HUES48 (cell line): ENCODE results near the gene LAGE3.
A peak's percentile ranks its signal among the peaks of the same experiment; 100 is the strongest.

ENCODE experiments used
- H3K27ac ChIP-seq: one replicate; pipeline ENCODE4 v1.7.0; 2013; ENCODE audit warnings: low read depth, low read length, inconsistent platforms
- H3K27me3 ChIP-seq: 2 replicates; pipeline ENCODE4 v1.6.1; 2013; ENCODE audit warnings: mild to moderate bottlenecking, low read length; ENCODE audit not compliant: control insufficient read depth, insufficient read depth
- H3K36me3 ChIP-seq: 2 replicates; pipeline ENCODE4 v1.6.1; 2013; ENCODE audit warnings: low read length; ENCODE audit not compliant: control insufficient read depth, insufficient read depth
- H3K4me1 ChIP-seq: 2 replicates; pipeline ENCODE4 v1.6.1; 2013; ENCODE audit warnings: mild to moderate bottlenecking, low read length; ENCODE audit not compliant: control insufficient read depth, insufficient read depth
- H3K4me3 ChIP-seq: 2 replicates; pipeline ENCODE4 v1.5.1; 2013; ENCODE audit warnings: mild to moderate bottlenecking, low read depth, low read length
- H3K9ac ChIP-seq: 2 replicates; pipeline ENCODE4 v1.6.1; 2013; ENCODE audit warnings: mild to moderate bottlenecking, low read depth, low read length, moderate library complexity
- H3K9me3 ChIP-seq: 2 replicates; pipeline ENCODE4 v1.6.1; 2013; ENCODE audit warnings: low read length; ENCODE audit not compliant: control insufficient read depth, insufficient read depth

LAGE3 gene

DNA sequence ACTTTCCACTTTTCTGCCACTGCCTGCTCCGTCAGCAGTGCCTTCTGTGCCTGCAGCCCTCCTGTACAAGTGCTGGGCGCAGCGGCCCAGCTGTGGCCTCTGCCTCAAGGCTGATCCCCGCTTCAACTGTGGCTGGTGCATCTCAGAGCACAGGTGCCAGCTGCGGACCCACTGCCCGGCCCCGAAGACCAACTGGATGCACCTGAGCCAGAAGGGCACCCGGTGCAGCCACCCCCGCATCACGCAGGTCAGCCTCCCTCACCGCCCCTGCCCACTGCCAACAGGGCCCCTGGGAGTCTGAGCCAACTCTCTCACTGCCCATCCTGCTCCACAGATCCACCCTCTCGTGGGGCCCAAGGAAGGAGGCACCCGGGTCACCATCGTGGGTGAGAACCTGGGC, 13.5 kb downstream of the LAGE3 start:
- no peak overlapping the region for H3K4me3 ChIP-seq
- H3K9ac ChIP-seq, result no peak overlapping the region
- H3K36me3 ChIP-seq, result peaks cover 46% of the 10 kb centered on the region; the same call in 1 of the 2 replicates
- no peaks in the 10 kb centered on the region for H3K4me1 ChIP-seq
- H3K9me3 ChIP-seq, result peaks cover 48% of the 10 kb centered on the region
- no peaks in the 10 kb centered on the region for H3K27me3 ChIP-seq
- no peak overlapping the region for H3K27ac ChIP-seq

DNA sequence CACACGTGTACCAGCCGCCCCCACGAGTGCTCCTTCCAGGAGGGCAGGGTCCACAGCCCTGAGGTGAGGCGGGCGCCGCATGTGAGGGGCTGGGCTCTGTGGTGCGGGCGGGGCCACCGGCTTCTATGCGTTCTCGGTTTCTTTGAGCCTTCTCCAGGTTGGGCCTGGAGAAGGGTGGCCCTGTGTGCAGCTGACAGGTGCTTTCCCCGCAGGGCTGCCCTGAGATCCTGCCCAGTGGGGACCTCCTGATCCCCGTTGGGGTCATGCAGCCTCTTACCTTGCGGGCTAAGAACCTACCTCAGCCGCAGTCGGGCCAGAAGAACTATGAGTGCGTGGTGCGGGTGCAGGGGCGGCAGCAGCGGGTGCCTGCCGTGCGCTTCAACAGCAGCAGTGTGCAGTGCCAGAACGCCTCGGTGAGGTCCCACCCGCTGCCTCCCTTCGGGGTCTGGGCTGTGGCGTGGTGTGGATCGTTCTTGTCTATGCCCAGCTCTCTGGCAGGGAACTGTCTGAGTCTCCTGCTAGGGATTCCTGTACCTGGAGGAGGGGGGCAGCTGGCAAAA, 14.2 kb downstream of the LAGE3 start:
- Histone ChIP-seq H3K4me1 (no peaks in the 10 kb centered on the region), H3K27ac (no peak overlapping the region), H3K9me3 (peaks cover 46% of the 10 kb centered on the region), H3K27me3 (no peaks in the 10 kb centered on the region), H3K4me3 (no peak overlapping the region), H3K9ac (no peak overlapping the region), H3K36me3 (peaks cover 42% of the 10 kb centered on the region; the same call in 1 of the 2 replicates)

- H3K4me1 ChIP-seq, result no peaks in the 10 kb centered on the region
- H3K27me3 ChIP-seq, result no peaks in the 10 kb centered on the region
- peaks cover 35% of the 10 kb centered on the region; the same call in 1 of the 2 replicates for H3K36me3 ChIP-seq
- H3K27ac ChIP-seq, result no peak overlapping the region
- no peak overlapping the region for H3K4me3 ChIP-seq
- H3K9ac ChIP-seq, result no peak overlapping the region
- peaks cover 37% of the 10 kb centered on the region; the same call in 1 of the 2 replicates for H3K9me3 ChIP-seq
These were observed 15.4 kb downstream of the LAGE3 start for GRCh38 chrX:154463611-154464220.

- Histone ChIP-seq H3K27ac (no peak overlapping the region), H3K9ac (no peak overlapping the region), H3K36me3 (peaks cover 29% of the 10 kb centered on the region; the same call in 1 of the 2 replicates), H3K27me3 (no peaks in the 10 kb centered on the region), H3K4me1 (no peaks in the 10 kb centered on the region), H3K9me3 (peaks cover 37% of the 10 kb centered on the region; the same call in 1 of the 2 replicates), H3K4me3 (no peak overlapping the region)
These were observed 16.7 kb downstream of the LAGE3 start for GRCh38 chrX:154462396-154462795.

DNA sequence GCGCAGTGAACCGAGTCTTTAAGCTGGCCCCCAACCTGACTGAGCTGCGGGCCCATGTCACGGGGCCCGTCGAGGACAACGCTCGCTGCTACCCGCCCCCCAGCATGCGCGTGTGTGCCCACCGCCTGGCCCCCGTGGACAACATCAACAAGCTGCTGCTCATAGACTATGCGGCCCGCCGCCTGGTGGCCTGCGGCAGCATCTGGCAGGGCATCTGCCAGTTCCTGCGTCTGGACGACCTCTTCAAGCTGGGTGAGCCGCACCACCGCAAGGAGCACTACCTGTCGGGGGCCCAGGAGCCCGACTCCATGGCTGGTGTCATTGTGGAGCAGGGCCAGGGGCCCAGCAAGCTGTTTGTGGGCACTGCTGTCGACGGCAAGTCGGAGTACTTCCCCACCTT, 18.8 kb downstream of the LAGE3 start:
- Histone ChIP-seq H3K36me3 (peaks cover 26% of the 10 kb centered on the region; the same call in 1 of the 2 replicates), H3K27ac (no peak overlapping the region), H3K4me3 (no peak overlapping the region), H3K9me3 (peaks cover 28% of the 10 kb centered on the region; the same call in 1 of the 2 replicates), H3K9ac (no peak overlapping the region), H3K27me3 (no peaks in the 10 kb centered on the region), H3K4me1 (no peaks in the 10 kb centered on the region)

- H3K27ac ChIP-seq, result no peak overlapping the region
- H3K9ac ChIP-seq, result no peak overlapping the region
These were observed 19.2 kb downstream of the LAGE3 start for GRCh38 chrX:154459832-154460231.

DNA sequence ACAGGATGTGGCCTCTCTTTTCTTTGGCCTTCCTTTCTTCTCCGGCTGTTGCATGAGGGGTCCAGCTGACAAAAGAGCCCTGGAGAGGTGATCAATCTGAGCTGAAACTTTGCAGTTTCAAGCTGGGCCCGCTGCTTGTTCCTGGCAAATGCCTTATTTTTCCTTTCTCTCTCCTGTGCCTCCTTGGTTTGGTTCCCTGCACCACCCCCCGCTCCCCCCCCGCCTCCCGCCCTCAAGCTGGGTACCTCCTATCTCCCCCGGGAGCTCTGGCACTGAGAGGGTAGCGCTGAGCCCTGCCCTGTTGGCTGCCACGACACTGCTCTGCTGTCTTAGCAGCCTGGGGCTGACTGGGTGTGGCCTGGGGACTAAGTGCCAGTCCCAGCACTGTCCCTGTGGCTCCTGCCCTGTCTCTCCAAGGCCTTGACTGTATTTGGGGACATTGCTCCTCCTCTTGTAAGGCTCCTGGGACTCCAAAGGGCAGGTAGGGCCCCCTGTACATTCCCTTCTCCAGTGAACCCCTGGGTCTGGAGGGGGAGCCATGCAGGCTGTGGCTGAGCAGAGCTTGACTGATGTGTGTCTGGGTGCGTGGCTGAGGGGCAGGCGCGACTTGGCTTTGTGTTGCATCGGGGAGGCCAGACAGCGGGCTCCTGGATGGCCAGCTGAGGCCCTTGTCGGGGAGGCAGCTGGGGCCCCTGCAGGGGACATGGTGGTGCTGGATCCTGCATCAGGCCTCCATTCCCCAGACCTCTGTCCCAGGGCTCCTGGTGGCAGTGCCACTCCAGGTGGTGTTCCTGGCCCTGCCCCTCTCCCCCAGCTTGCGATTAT, 19.9 kb downstream of the LAGE3 start:
- peaks cover 29% of the 10 kb centered on the region for H3K9me3 ChIP-seq
- no peaks in the 10 kb centered on the region for H3K27me3 ChIP-seq
- H3K27ac ChIP-seq, result no peak overlapping the region
- H3K9ac ChIP-seq, result no peak overlapping the region
- H3K36me3 ChIP-seq, result peaks cover 21% of the 10 kb centered on the region; the same call in 1 of the 2 replicates
- H3K4me3 ChIP-seq, result peak overlapping the region; percentile 60
- H3K4me1 ChIP-seq, result no peaks in the 10 kb centered on the region

More at GRCh38 chrX:154459832-154460231, 19.2 kb downstream of the LAGE3 start:
- H3K4me1 ChIP-seq, result no peaks in the 10 kb centered on the region
- H3K27me3 ChIP-seq, result no peaks in the 10 kb centered on the region
- H3K4me3 ChIP-seq, result no peak overlapping the region
- peaks cover 28% of the 10 kb centered on the region for H3K9me3 ChIP-seq
- peaks cover 23% of the 10 kb centered on the region; the same call in 1 of the 2 replicates for H3K36me3 ChIP-seq

GRCh38 chrX:154458116-154458953, 20.7 kb downstream of the LAGE3 start, which contains the start of gene PLXNA3:
TSS of gene PLXNA3 (plus strand) at chrX:154458281. CDS start at chrX:154460184, 1,903 bp downstream.
- Histone ChIP-seq H3K4me3 (peak within 1 kb of the TSS; percentile 60), H3K4me1 (no peaks in the 10 kb centered on the region), H3K9me3 (peaks cover 31% of the 10 kb centered on the region), H3K27ac (no peak within 1 kb of the TSS), H3K36me3 (peaks cover 19% of the 10 kb centered on the region; the same call in 1 of the 2 replicates), H3K27me3 (no peaks in the 10 kb centered on the region), H3K9ac (no peak within 1 kb of the TSS)

DNA sequence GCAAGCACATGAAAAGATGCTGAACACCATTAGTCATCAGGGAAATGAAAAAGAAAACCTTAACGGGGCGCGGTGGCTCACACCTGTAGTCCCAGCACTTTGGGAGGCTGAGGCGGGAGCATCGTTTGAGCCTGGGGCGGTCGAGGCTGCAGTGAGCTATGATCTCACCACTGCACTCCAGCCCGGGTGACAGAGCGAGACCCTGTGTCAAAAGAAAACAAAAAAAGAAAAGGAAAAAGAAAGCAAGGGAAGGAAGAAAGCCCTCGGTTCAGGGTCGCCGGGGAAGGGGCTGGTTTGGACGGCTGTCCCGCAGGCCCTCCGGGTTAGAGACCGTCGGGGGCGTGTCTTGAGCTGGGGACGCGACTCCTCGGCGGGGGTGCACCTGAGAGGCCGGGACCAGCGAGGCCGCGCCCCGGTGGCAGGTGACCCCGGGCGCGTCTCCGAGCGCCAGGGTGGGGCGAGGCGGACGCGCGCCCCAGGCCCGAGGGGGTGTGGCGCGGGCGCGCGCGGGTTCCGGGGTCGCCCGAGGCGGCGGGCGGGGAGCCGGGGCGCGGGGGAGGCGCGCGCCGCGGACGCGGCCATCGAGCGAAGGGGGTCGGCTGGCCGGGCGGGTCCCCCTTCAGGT, 21.5 kb downstream of the LAGE3 start:
- peaks cover 30% of the 10 kb centered on the region for H3K9me3 ChIP-seq
- H3K4me3 ChIP-seq, result peak overlapping the region; percentile 60; the same call in 1 of the 2 replicates
- peaks cover 13% of the 10 kb centered on the region; the same call in 1 of the 2 replicates for H3K36me3 ChIP-seq
- no peak overlapping the region for H3K27ac ChIP-seq
- H3K4me1 ChIP-seq, result no peaks in the 10 kb centered on the region
- H3K27me3 ChIP-seq, result no peaks in the 10 kb centered on the region
- H3K9ac ChIP-seq, result no peak overlapping the region

GRCh38 chrX:154452823-154453222, 26.3 kb downstream of the LAGE3 start:
- no peak overlapping the region for H3K9ac ChIP-seq
- no peak overlapping the region for H3K27ac ChIP-seq
- H3K4me1 ChIP-seq, result no peaks in the 10 kb centered on the region
- H3K36me3 ChIP-seq, result peaks cover 25% of the 10 kb centered on the region
- H3K9me3 ChIP-seq, result peaks cover 35% of the 10 kb centered on the region
- H3K27me3 ChIP-seq, result no peaks in the 10 kb centered on the region
- H3K4me3 ChIP-seq, result no peak overlapping the region
